Measurements from ENCODE around the gene PPP1R3E. TPM values are rescaled to one million over a fixed set of nuclear protein-coding genes. Genes with fewer than 3 reads are reported as not detected.

Gene PPP1R3E
- total and polyA plus RNA-seq, 2 of the 13 experiments (the other 11 are each of a cell fraction or from before 2014, with no cell fraction given) = 16.5 to 26.5 TPM

DNA sequence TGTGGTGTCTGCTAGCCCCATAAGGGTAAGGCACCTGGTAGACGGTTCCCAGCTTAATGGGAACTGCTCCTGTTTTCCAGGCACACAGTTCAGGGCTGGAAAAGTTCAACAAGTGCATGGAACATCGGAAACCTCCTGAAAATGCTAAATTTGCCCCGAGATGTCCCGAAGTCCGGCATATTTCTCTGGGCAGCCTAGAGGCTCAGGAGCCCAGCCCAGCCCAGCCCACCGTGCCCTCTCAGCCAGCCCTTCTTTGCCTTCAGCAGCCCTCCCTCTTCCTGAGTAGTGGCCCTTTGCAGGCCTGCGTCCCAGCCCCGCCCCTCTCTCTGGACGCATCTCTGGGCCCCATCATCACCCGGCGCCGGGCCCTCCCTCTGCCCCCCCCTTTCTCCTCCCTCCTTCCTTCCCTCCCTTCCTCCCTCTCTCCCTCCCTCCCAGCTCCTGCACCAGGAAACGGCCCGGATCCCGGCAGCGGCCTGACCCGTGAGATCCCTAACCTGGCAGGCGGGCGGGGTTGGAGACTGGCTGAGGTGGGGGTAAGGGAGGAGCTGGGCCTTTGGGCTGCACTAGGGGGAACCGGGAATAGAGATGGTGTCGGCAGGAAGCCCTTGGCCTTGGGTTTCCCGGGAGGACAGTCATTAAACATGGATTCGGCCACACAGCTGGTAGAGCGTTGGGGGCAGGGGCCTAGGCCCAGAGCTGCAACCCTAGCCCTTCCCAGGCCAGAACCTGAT, 3.9 kb upstream of the PPP1R3E start, which contains the start of gene BCL2L2 (continued):
- TF ChIP-seq ARNT2 (CRISPR knock-in tag; IDR thresholded peaks at IDR 0.05; ENCODE audit: low read depth) = peak; percentile 92
- peak; percentile 92 for TF ChIP-seq ESRRA (CRISPR knock-in tag; IDR thresholded peaks at IDR 0.05; ENCODE audit: low read depth)
- TF ChIP-seq ZNF251 (CRISPR knock-in tag; IDR thresholded peaks at IDR 0.05) = peak; percentile 60; the same call in 1 of the 2 replicates
- TF ChIP-seq DMAP1 (CRISPR knock-in tag; IDR thresholded peaks at IDR 0.05) = peak; percentile 91
- TF ChIP-seq, protein P1, sequence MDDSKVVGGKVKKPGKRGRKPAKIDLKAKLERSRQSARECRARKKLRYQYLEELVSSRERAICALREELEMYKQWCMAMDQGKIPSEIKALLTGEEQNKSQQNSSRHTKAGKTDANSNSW (CRISPR knock-in tag; IDR thresholded peaks at IDR 0.05; ENCODE audit: borderline replicate concordance) = peak; percentile 52; the same call in 1 of the 2 replicates
- TF ChIP-seq ZNF891 (CRISPR knock-in tag; IDR thresholded peaks at IDR 0.05) = peak; percentile 96
- TF ChIP-seq POGK (CRISPR knock-in tag; conservative IDR thresholded peaks at IDR 0.05) = peak; percentile 89; the same call in 1 of the 2 replicates
- TF ChIP-seq, protein P2, sequence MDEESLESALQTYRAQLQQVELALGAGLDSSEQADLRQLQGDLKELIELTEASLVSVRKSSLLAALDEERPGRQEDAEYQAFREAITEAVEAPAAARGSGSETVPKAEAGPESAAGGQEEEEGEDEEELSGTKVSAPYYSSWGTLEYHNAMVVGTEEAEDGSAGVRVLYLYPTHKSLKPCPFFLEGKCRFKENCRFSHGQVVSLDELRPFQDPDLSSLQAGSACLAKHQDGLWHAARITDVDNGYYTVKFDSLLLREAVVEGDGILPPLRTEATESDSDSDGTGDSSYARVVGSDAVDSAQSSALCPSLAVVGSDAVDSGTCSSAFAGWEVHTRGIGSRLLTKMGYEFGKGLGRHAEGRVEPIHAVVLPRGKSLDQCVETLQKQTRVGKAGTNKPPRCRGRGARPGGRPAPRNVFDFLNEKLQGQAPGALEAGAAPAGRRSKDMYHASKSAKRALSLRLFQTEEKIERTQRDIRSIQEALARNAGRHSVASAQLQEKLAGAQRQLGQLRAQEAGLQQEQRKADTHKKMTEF (CRISPR knock-in tag; IDR thresholded peaks at IDR 0.05) = peak; percentile 99
- TF ChIP-seq MYNN (CRISPR knock-in tag; IDR thresholded peaks at IDR 0.05; ENCODE audit: low read depth) = no peak
- peak; percentile 98 for TF ChIP-seq BORCS8-MEF2B (CRISPR knock-in tag; IDR thresholded peaks at IDR 0.05)
- TF ChIP-seq ZNF547 (CRISPR knock-in tag; IDR thresholded peaks at IDR 0.05) = peak; percentile 99
- peak; percentile 29; the same call in 1 of the 2 replicates for TF ChIP-seq STAT5B (CRISPR knock-in tag; IDR thresholded peaks at IDR 0.05)
- peak; percentile 95 for TF ChIP-seq ZNF839 (CRISPR knock-in tag; IDR thresholded peaks at IDR 0.05; ENCODE audit: borderline replicate concordance)
- TF ChIP-seq RXRA (CRISPR knock-in tag; IDR thresholded peaks at IDR 0.05) = peak; percentile 84
- TF ChIP-seq BRCA1 (CRISPR knock-in tag; IDR thresholded peaks at IDR 0.05) = peak; percentile 92
- peak; percentile 87; the same call in 1 of the 2 replicates for TF ChIP-seq HMG20B (CRISPR knock-in tag; conservative IDR thresholded peaks at IDR 0.05)
- TF ChIP-seq ZNF335 (CRISPR knock-in tag; IDR thresholded peaks at IDR 0.05) = peak; percentile 83; the same call in 1 of the 2 replicates
- peak; percentile 91 for TF ChIP-seq KDM2A (CRISPR knock-in tag; IDR thresholded peaks at IDR 0.05; ENCODE audit: borderline replicate concordance, low read depth)
- TF ChIP-seq ZNF780A (CRISPR knock-in tag; IDR thresholded peaks at IDR 0.05) = no peak
- peak; percentile 98 for TF ChIP-seq XRCC5 (optimal IDR thresholded peaks at IDR 0.05; ENCODE audit: low read length)
- no peak for TF ChIP-seq ZNF329 (CRISPR knock-in tag; IDR thresholded peaks at IDR 0.05; ENCODE audit: low read depth)
- peak; percentile 93 for TF ChIP-seq RFXAP (CRISPR knock-in tag; IDR thresholded peaks at IDR 0.05; ENCODE audit: borderline replicate concordance)
- TF ChIP-seq, protein P3, sequence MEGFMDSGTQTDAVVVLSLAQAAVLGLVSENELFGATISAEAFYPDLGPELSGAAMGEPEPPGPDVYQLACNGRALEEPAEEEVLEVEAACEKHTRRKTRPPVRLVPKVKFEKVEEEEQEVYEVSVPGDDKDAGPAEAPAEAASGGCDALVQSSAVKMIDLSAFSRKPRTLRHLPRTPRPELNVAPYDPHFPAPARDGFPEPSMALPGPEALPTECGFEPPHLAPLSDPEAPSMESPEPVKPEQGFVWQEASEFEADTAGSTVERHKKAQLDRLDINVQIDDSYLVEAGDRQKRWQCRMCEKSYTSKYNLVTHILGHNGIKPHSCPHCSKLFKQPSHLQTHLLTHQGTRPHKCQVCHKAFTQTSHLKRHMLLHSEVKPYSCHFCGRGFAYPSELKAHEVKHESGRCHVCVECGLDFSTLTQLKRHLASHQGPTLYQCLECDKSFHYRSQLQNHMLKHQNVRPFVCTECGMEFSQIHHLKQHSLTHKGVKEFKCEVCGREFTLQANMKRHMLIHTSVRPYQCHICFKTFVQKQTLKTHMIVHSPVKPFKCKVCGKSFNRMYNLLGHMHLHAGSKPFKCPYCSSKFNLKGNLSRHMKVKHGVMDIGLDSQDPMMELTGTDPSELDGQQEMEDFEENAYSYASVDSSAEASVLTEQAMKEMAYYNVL (CRISPR knock-in tag; IDR thresholded peaks at IDR 0.05; ENCODE audit: borderline replicate concordance) = peak; percentile 100
- no peak for TF ChIP-seq JDP2 (CRISPR knock-in tag; IDR thresholded peaks at IDR 0.05; ENCODE audit: borderline replicate concordance)
- peak; percentile 94 for TF ChIP-seq SP5 (CRISPR knock-in tag; IDR thresholded peaks at IDR 0.05; ENCODE audit: borderline replicate concordance, low read depth)
- peak; percentile 85 for TF ChIP-seq HCFC1 (IDR thresholded peaks at IDR 0.05; ENCODE audit: low read depth, low read length)
